Kidney (tissue), 14 donors: ENCODE measurements around the gene MAP6. TPM values are rescaled to one million over a fixed set of nuclear protein-coding genes. Genes with fewer than 3 reads are reported as not detected.

ENCODE experiments used
- DNase-seq, 5 donors: peaks; one replicate each; pipeline ENCODE4 v3.0.0-alpha.2; 2013 to 2020
- FAIRE-seq: peaks from 2 replicates; lab custom pipeline; 2012; peaks lifted over from hg19 to GRCh38; lab: Jason Lieb, UNC
- H3K27ac ChIP-seq, 2 donors: one replicate each; pipeline ENCODE4 v1.7.0; 2013; ENCODE audit warnings: low read depth in 2 of 2, low read length in 2 of 2, inconsistent platforms in 1 of 2
- H3K27me3 ChIP-seq: one replicate; pipeline ENCODE4 v1.7.1; 2013; ENCODE audit warnings: low read length, inconsistent platforms; ENCODE audit not compliant: control insufficient read depth, insufficient read depth
- H3K36me3 ChIP-seq, 3 donors: one replicate each; pipeline versions ENCODE4 v1.7.0 to v1.7.1; 2013; ENCODE audit warnings: low read length in 3 of 3, control low read depth in 1 of 3, inconsistent platforms in 1 of 3; ENCODE audit not compliant: insufficient read depth in 3 of 3, control insufficient read depth in 2 of 3
- H3K4me1 ChIP-seq, 3 donors: one replicate each; pipeline versions ENCODE4 v1.7.0 to v1.7.1; 2013; ENCODE audit warnings: low read length in 3 of 3, inconsistent platforms in 1 of 3, low read depth in 1 of 3; ENCODE audit not compliant: control insufficient read depth in 2 of 3, insufficient read depth in 2 of 3
- H3K4me3 ChIP-seq, 3 donors: one replicate each; pipeline versions ENCODE4 v1.7.0 to v1.8.1; 2013; ENCODE audit warnings: low read length in 3 of 3, control low read depth in 1 of 3, inconsistent platforms in 1 of 3
- H3K9ac ChIP-seq, 3 donors: one replicate each; pipeline versions ENCODE4 v1.7.0 to v1.7.1; 2013; ENCODE audit warnings: low read length in 3 of 3, control low read depth in 1 of 3, inconsistent platforms in 1 of 3
- H3K9me3 ChIP-seq, 3 donors: one replicate each; pipeline versions ENCODE4 v1.7.0 to v1.7.1; 2013; ENCODE audit warnings: low read length in 3 of 3, control low read depth in 1 of 3, inconsistent platforms in 1 of 3; ENCODE audit not compliant: control insufficient read depth in 2 of 3, insufficient read depth in 1 of 3
- intact Hi-C: fragments of 100-400 bp; cut with DNase I; formaldehyde crosslinking; loops from one replicate; pipeline ENCODE4 v1.11.1; 2022
- polyA plus RNA-seq: library from polyadenylated mRNA; stranded (reverse); fragments of 350-450 nt; fragmentation: Illumina TruSeq; extraction: RNeasy Lipid Tissue Mini Kit (QIAGEN cat#74804); gene quantifications from one replicate; pipeline ENCODE4 v1.2.3, GENCODE V29; 2014; ENCODE audit warnings: low read depth, low replicate concordance; ENCODE audit not compliant: insufficient read depth
- total RNA-seq: library from RNA; stranded (reverse); fragmentation: NEBNext Ultra II Directional; extraction: Animal tissue kit (Norgen Biotek cat#: 25700); gene quantifications from one replicate; pipeline ENCODE4 v1.2.1, GENCODE V29; 2021
- TF ChIP-seq, protein P1 (sequence below): IDR thresholded peaks from 3 replicates; pipeline ENCODE4 v1.5.1; 2012; ENCODE audit warnings: mild to moderate bottlenecking, moderate library complexity, borderline replicate concordance; ENCODE audit not compliant: insufficient read depth; ENCODE audit errors: extremely low read depth
- donor health status: control.
- donor health status: control.
- donor health status: control.
- donor health status: control.
- donor health status: control.
- donor health status: DM: yes; HTN: yes; CAD: no.
- donor health status: Normal renal cell carcinoma (clear cell type).

The MAP6 gene
- total and polyA plus RNA-seq, 2 donors from 2014 or later = 7.7 to 21.3 TPM

- TF ChIP-seq, protein P1, sequence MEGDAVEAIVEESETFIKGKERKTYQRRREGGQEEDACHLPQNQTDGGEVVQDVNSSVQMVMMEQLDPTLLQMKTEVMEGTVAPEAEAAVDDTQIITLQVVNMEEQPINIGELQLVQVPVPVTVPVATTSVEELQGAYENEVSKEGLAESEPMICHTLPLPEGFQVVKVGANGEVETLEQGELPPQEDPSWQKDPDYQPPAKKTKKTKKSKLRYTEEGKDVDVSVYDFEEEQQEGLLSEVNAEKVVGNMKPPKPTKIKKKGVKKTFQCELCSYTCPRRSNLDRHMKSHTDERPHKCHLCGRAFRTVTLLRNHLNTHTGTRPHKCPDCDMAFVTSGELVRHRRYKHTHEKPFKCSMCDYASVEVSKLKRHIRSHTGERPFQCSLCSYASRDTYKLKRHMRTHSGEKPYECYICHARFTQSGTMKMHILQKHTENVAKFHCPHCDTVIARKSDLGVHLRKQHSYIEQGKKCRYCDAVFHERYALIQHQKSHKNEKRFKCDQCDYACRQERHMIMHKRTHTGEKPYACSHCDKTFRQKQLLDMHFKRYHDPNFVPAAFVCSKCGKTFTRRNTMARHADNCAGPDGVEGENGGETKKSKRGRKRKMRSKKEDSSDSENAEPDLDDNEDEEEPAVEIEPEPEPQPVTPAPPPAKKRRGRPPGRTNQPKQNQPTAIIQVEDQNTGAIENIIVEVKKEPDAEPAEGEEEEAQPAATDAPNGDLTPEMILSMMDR = no peak
- no peak for DNase-seq
- no peak overlapping the region for H3K4me3 ChIP-seq
These were observed 78.9 kb downstream of the MAP6 start for GRCh38 chr11:75589933-75590332.

GRCh38 chr11:75589051-75589450 lies 79.8 kb downstream of the MAP6 start:
- no peaks in the 10 kb centered on the region for H3K27me3 ChIP-seq
- H3K27ac ChIP-seq = no peak overlapping the region
- H3K9ac ChIP-seq = no peak overlapping the region
- TF ChIP-seq, protein P1 = no peak
- H3K4me3 ChIP-seq = no peak overlapping the region
- DNase-seq (no peak), FAIRE-seq (no peak)
- H3K4me1 ChIP-seq = peaks cover 0 to 2% (median 0%) of the 10 kb centered on the region in 3 donors
- H3K9me3 ChIP-seq = no peaks in the 10 kb centered on the region
- H3K36me3 ChIP-seq = no peaks in the 10 kb centered on the region
- intact Hi-C loops = no loop called here

More at GRCh38 chr11:75589933-75590332, 78.9 kb downstream of the MAP6 start:
- H3K4me1 ChIP-seq = no peaks in the 10 kb centered on the region
- H3K27ac ChIP-seq = no peak overlapping the region
- FAIRE-seq = no peak
- H3K36me3 ChIP-seq = no peaks in the 10 kb centered on the region
- H3K9me3 ChIP-seq = no peaks in the 10 kb centered on the region
- intact Hi-C loops = no loop called here
- no peak overlapping the region for H3K9ac ChIP-seq
- H3K27me3 ChIP-seq = no peaks in the 10 kb centered on the region

- no peaks in the 10 kb centered on the region for H3K36me3 ChIP-seq
- H3K9me3 ChIP-seq = no peaks in the 10 kb centered on the region
- no peaks in the 10 kb centered on the region for H3K27me3 ChIP-seq
- H3K4me3 ChIP-seq = no peak overlapping the region
- H3K4me1 ChIP-seq = peaks cover 0 to 2% (median 0%) of the 10 kb centered on the region in 3 donors
- no peak overlapping the region for H3K27ac ChIP-seq
- TF ChIP-seq, protein P1 = no peak
- DNase-seq (no peak), FAIRE-seq (no peak)
- no peak overlapping the region for H3K9ac ChIP-seq
- intact Hi-C loops = no loop called here
These were observed 80.8 kb downstream of the MAP6 start for GRCh38 chr11:75588051-75588481.

DNA sequence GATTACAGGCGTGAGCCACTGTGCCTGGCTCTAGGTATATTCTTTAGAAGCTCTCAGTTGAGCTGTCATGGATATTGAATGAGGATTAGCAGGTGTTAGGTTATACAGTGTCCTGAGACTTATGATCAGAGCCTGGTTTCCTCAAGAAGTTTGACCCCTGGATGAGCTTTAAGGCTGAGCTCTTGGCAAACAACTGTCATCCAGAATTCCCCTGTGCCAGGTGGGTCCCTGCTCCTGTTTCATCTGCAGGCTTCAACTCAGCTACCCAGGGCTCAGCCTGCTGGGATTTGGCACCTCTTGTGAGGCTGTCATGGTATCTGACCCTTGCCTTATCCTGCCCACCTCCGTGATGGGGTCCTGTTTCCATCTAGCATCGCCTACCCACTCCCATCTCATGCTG lies 82.4 kb downstream of the MAP6 start:
- no peak for DNase-seq
- TF ChIP-seq, protein P1 = no peak
- no peak for FAIRE-seq

More for the DNA sequence above, 82.4 kb downstream of the MAP6 start:
- intact Hi-C loops = no loop called here
- Histone ChIP-seq H3K9me3 (no peaks in the 10 kb centered on the region), H3K4me3 (no peak overlapping the region), H3K27ac (no peak overlapping the region), H3K4me1 (peaks cover 0 to 8% (median 4%) of the 10 kb centered on the region in 3 donors), H3K9ac (no peak overlapping the region), H3K27me3 (no peaks in the 10 kb centered on the region), H3K36me3 (no peaks in the 10 kb centered on the region)
